Osteocyte (in vitro differentiated cells): ENCODE measurements around the gene CIB4. TPM values are rescaled to one million over a fixed set of nuclear protein-coding genes. Genes with fewer than 3 reads are reported as not detected.

ENCODE experiments used
- DNase-seq: peaks from one replicate; pipeline ENCODE4 v3.0.0; 2021; ENCODE audit warnings: mixed read lengths; ENCODE audit not compliant: unreplicated experiment; ENCODE audit errors: extremely low spot score
- H3K27ac Mint-ChIP-seq: one replicate; pipeline ENCODE4 v1.8.0; 2021; ENCODE audit warnings: mild to moderate bottlenecking, mixed read lengths; ENCODE audit not compliant: unreplicated experiment
- H3K27me3 Mint-ChIP-seq: one replicate; pipeline ENCODE4 v1.8.0; 2021; ENCODE audit warnings: mixed read lengths; ENCODE audit not compliant: unreplicated experiment
- H3K36me3 Mint-ChIP-seq: one replicate; pipeline ENCODE4 v1.8.0; 2021; ENCODE audit warnings: mixed read lengths; ENCODE audit not compliant: unreplicated experiment
- H3K4me1 Mint-ChIP-seq: one replicate; pipeline ENCODE4 v1.8.0; 2021; ENCODE audit warnings: mixed read lengths; ENCODE audit not compliant: unreplicated experiment
- H3K4me3 Mint-ChIP-seq: one replicate; pipeline ENCODE4 v1.8.0; 2021; ENCODE audit warnings: mild to moderate bottlenecking, moderate library complexity, mixed read lengths; ENCODE audit not compliant: unreplicated experiment
- H3K9me3 Mint-ChIP-seq: one replicate; pipeline ENCODE4 v1.8.0; 2021; ENCODE audit warnings: mixed read lengths; ENCODE audit not compliant: unreplicated experiment
- CTCF ChIP-seq: fragments of 200-600 bp; sonication (generic); IDR thresholded peaks from 2 replicates; pipeline ENCODE4 v1.5.0; 2021; ENCODE audit warnings: antibody characterized with exemption, mild to moderate bottlenecking, moderate library complexity
- total RNA-seq: library from RNA; stranded (reverse); gene quantifications from 2 replicates; pipeline ENCODE4 v1.2.1, GENCODE V29; 2021

The CIB4 gene
- total RNA-seq, 1 donor from 2014 or later: not detected

GRCh38 chr2:26621469-26622199, 19.5 kb downstream of the CIB4 start:
- Mint-ChIP-seq H3K4me1 (peaks cover 7% of the 10 kb centered on the region), H3K27me3 (peaks cover 46% of the 10 kb centered on the region), H3K9me3 (no peaks in the 10 kb centered on the region), H3K36me3 (no peaks in the 10 kb centered on the region), H3K4me3 (no peak overlapping the region), H3K27ac (no peak overlapping the region)
- no peak for TF ChIP-seq CTCF
- no peak for DNase-seq

DNA sequence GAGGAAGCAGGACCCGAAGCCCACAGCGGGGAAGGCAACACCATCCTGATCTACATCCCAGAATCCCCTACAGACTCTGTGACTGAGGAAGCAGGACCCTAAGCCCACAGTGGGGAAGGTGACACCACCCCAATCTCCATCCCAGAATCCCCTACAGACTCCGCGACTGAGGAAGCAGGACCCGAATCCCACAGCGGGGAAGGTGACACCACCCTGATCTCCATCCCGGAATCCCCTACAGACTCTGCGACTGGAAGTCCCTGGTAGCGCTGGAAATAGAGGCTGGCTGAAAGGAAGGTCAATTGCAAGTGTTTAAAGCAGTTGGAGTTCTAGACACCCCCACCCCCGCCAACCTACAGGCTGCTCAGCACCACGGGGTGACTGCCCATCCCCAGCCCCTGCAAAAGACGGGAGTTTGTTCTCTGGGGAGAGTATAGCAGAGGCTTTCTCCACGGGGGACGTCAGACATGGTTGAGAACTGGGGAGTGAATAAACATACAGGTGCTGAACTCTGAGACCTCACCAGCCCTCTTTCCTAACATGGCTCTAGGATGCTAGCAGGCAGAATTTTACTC, 21.0 kb downstream of the CIB4 start:
- peaks cover 7% of the 10 kb centered on the region for H3K4me1 Mint-ChIP-seq
- H3K9me3 Mint-ChIP-seq: no peaks in the 10 kb centered on the region
- H3K36me3 Mint-ChIP-seq: no peaks in the 10 kb centered on the region

DNA sequence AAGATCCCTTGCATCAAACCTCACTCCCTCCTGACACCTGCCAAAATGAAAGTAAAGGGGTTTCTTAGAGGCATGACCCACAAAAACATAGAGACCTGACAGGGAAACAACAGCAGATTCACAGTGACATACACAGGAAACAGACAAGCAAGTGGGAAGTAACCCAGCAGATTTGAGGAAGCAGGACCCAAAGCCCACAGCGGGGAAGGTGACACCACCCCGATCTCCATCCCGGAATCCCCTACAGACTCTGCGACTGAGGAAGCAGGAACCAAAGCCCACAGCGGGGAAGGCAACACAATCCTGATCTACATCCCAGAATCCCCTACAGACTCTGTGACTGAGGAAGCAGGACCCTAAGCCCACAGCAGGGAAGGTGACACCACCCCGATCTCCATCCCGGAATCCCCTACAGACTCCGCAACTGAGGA, 21.6 kb downstream of the CIB4 start:
- no peak overlapping the region for H3K4me3 Mint-ChIP-seq
- no peak for TF ChIP-seq CTCF
- peaks cover 48% of the 10 kb centered on the region for H3K27me3 Mint-ChIP-seq
- no peaks in the 10 kb centered on the region for H3K9me3 Mint-ChIP-seq
- no peaks in the 10 kb centered on the region for H3K36me3 Mint-ChIP-seq
- H3K27ac Mint-ChIP-seq: no peak overlapping the region
- H3K4me1 Mint-ChIP-seq: peaks cover 13% of the 10 kb centered on the region
- no peak for DNase-seq

More for the DNA sequence above, 21.0 kb downstream of the CIB4 start:
- no peak overlapping the region for H3K27ac Mint-ChIP-seq
- H3K4me3 Mint-ChIP-seq: no peak overlapping the region
- no peak for TF ChIP-seq CTCF
- peaks cover 43% of the 10 kb centered on the region for H3K27me3 Mint-ChIP-seq
- DNase-seq: no peak

GRCh38 chr2:26619096-26619495, 22.1 kb downstream of the CIB4 start:
- Mint-ChIP-seq H3K27me3 (peaks cover 47% of the 10 kb centered on the region), H3K9me3 (no peaks in the 10 kb centered on the region), H3K36me3 (no peaks in the 10 kb centered on the region), H3K4me1 (peaks cover 15% of the 10 kb centered on the region), H3K4me3 (no peak overlapping the region), H3K27ac (no peak overlapping the region)
- no peak for TF ChIP-seq CTCF
- DNase-seq: no peak

DNA sequence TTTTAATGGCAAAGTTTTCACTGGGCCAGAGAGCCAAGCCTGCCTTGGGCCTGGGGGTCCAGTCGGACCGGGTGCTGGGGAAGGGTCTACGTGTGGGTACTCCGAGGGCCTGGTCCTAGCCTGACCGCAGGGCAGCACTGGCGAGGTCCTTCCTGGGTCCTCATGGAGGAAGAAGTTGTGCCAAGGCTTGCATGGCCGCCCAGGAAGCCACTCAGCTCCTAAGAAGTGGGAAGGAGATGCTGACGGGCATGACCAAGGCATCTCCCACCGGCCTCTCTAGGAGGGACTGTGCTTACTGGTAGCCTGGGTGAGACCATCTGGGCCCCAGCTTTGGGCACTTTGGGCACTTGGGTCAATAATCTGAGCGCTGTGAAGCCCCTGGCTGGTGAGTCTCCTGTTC, 22.6 kb downstream of the CIB4 start:
- DNase-seq: no peak
- Mint-ChIP-seq H3K4me1 (peaks cover 16% of the 10 kb centered on the region), H3K27me3 (peaks cover 46% of the 10 kb centered on the region), H3K4me3 (no peak overlapping the region), H3K27ac (no peak overlapping the region), H3K36me3 (no peaks in the 10 kb centered on the region), H3K9me3 (no peaks in the 10 kb centered on the region)
- no peak for TF ChIP-seq CTCF
